GM19324 (cell line): ENCODE results near the gene IL17RD.

Source experiments
- ATAC-seq: cut with Tn5 transposase; IDR thresholded peaks from one replicate; pipeline ENCODE4 v1.9.1; 2021; ENCODE audit warnings: mild to moderate bottlenecking, moderate library complexity; ENCODE audit not compliant: unreplicated experiment, low FRiP score

IL17RD gene

DNA sequence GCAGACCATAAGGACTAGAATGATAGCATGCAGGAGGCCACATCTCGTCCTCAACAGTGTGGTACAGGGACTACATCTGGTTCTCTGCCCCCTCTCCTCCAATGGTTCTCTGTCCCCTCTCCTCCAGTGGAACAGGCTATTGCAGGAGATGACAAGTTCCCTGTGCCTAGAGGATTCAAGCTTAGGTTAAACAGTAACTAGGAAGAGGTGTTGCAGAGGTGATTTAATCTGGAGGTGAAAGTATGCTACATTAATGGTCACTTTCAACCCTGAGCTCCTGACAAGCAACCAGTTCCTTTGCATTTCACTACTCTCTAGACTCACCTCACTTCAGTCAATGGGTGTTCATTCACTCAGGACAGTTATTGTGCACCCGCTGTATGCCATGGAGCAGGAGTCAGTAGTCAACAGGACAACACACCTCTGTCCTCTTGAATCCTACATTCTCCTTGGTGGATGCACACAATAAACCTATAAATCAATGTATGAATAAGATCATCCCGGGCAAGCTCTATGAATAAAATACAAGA lies 88.7 kb downstream of the IL17RD start:
- ATAC-seq, result no peak

DNA sequence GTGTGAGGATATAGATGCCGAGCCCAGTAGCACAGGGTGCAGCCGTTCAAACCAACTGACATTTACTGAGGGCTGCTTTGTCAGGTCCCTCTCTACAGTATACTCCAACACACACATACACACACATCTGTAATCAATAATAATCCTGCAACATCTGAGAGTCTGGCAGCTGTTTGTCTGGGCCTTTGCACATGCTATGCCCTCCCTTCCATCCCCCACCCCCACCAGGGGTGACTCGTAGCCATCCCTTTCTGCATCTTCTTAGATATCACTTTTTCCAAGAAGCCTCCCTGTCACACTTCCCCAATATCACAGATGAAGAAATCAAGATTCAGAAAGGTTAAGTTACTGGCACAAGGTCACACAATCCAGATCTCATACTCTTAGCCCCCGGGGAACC lies 91.0 kb downstream of the IL17RD start:
- no peak for ATAC-seq

DNA sequence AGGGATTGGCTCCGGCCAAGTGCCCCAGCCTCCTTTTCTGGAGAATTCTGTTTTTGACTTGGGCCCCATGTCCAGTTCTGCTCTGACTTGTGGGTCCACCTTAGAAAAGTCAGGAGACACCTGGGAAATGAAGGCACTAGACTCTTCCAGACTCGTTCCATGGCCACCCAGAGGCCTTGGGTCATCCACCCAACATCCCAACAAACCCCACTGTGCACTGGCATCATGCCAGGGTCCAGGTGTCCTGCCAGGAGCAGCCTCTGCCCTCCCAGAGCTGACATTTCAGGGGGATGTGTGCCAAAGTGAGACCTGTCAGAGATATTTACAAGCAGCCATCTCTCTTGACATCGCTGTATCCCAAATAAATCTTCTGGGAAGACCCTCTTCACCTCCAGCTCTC lies 91.5 kb downstream of the IL17RD start:
- no peak for ATAC-seq

DNA sequence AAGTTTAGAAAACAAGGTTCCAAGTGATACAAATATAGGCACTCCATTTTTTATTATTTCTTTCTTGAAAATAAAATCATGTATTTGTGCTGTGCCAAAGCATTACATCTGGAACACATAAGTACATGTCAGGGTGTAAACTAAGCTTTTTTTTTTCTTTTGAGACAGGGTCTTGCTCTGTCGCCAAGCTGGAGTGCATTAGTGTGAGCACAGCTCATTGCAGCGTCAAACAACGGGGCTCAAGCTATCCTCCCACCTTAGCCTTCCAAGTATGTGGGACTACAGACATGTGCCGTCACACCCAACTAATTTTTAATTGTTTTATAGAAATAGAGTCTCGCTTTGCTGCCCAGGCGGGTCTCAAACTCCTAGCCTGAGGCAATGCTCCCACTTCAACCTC lies 95.7 kb downstream of the IL17RD start:
- no peak for ATAC-seq

DNA sequence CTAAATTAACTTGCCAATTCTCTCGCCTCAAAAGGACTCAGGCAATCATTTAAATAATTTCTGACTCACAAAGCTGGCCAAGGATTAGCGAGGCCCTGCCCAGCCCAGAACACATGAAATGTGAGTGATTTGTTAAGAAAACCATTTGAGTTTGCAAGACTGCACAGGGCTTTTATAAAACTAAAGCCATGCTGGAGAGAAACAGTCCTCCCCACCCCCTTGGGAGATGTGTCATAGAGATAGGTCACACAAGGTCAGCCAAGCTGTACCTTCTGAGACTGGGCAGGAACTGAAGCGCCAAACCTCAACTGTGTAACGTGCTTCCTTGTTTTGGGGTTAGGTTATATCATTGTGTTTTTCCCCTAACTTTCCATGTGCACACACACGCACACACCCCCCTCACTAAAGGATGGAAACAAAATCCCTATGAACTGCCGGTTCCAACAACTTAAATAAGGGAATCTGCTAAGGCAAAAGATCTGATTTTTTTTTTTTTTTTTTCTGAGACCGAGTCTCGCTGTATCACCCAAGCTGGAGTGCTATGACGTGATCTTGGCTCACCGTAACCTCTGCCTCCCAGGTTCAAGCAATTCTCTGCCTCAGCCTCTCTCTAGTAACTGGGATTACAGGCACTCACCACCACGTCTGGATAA lies 96.6 kb downstream of the IL17RD start:
- ATAC-seq, result peak; percentile 92

GRCh38 chr3:57066471-57066870 lies 98.7 kb downstream of the IL17RD start:
- ATAC-seq, result no peak

GRCh38 chr3:57065588-57065987 lies 99.6 kb downstream of the IL17RD start:
- no peak for ATAC-seq

- ATAC-seq, result no peak
Observed at GRCh38 chr3:57064572-57064971, 100.6 kb downstream of the IL17RD start.

DNA sequence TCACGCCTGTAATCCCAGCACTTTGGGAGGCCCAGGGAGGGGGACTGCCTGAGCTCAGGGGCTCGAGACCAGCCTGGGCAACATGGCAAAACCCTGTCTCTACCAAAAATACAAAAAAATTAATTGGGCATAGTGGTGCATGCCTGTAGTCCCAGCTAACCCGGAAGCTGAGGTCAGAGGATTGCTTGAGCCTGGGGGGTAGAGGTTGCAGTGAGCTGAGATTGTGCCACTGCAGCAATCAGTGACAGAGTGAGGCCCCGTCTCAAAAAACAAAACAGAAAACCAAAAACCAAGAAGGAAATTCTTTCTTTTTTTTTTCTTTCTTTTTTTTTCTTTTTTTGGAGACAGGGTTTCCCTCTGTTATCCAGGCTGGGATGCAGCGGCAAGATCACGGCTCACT lies 101.2 kb downstream of the IL17RD start:
- no peak for ATAC-seq

GRCh38 chr3:57063032-57063431 lies 102.1 kb downstream of the IL17RD start:
- ATAC-seq, result no peak

- no peak for ATAC-seq
Observed at GRCh38 chr3:57062101-57062631, 103.0 kb downstream of the IL17RD start.

DNA sequence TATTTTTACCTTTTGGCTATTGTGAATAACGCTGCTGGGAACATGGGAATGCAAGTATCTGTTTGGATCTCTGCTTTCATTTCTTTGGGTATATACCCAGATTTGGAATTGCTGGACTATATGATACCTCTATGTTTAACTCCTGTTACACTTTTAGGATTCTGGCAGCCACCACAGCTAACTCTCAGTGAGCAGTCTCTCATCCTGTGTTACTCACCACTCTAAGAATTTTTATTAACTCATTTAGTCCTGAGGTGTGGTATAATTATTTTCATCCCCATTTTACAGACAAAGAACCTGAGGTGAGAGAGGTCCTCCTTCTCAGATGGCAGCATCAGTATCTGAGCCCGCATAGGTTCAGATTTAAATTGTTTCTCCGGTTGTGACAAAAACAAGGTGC lies 103.6 kb downstream of the IL17RD start:
- no peak for ATAC-seq

- ATAC-seq, result no peak
Observed at GRCh38 chr3:57060089-57060821, 104.9 kb downstream of the IL17RD start, which contains the start of gene SPATA12. Gene SPATA12, plus strand, starts transcription at chr3:57060664. Its CDS starts 13,031 bp downstream, at chr3:57073695.

- ATAC-seq, result no peak
Observed at GRCh38 chr3:57059411-57059810, 105.7 kb downstream of the IL17RD start.

DNA sequence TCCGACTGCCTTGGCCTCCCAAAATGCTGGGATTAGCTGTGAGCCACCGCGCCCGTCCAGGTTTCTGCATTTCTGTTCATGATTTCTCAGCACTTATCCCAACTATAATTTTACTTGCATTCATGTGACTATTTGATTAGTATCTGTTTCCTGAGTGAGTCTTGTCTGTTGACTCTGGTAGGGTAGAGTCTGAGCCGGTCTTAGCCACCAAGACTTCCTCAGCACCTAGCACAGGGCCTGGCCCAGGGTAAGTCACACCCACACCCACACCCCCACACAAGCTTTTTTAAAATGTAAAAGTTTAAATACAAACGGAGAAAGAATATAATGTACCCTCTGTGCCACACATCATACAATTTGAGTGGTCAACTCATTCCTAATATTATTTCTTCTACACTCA lies 107.8 kb downstream of the IL17RD start:
- ATAC-seq, result no peak

- ATAC-seq, result no peak
Observed at GRCh38 chr3:57053122-57053521, 112.0 kb downstream of the IL17RD start.

GRCh38 chr3:57052662-57053061 lies 112.5 kb downstream of the IL17RD start:
- no peak for ATAC-seq

DNA sequence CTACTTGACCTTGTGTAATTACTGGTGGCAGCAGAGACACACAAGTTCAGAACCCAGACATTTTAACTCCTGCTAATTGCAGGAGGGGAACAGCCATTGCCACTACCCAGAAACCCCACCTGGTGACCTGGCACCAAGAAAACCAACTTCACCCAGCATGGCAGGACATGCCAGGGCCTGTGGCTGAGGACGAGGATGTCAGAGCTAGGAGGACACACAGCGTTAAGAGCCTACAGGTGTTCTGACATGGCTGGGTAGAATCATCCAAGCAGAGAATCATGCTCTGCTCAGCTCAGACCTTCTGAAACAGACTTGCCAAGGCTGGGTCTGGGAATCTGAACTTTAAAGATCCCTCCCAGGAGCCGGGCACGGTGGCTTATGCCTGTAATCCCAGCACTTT lies 116.4 kb downstream of the IL17RD start:
- no peak for ATAC-seq

- ATAC-seq, result no peak
Observed at GRCh38 chr3:57048052-57048671, 117.0 kb downstream of the IL17RD start.

GRCh38 chr3:57046101-57046765 lies 118.9 kb downstream of the IL17RD start:
- ATAC-seq, result no peak

GRCh38 chr3:57043518-57043917 lies 121.6 kb downstream of the IL17RD start:
- ATAC-seq, result no peak
